IMR-90 (cell line): Measurements from ENCODE around the gene DIPK1A. TPM values are rescaled to one million over a fixed set of nuclear protein-coding genes. Genes with fewer than 3 reads are reported as not detected.

Experiments
- ATAC-seq: fragments of 200-7000 bp; cut with Tn5 transposase; 2 replicates; pipeline ENCODE4 v1.9.1; 2020; ENCODE audit warnings: low read depth, mild to moderate bottlenecking, moderate library complexity
- BruUV-seq: library from RNA; stranded (reverse); fragments of 400-500 nt; replicated peaks from 2 replicates; lab custom pipeline; 2021; lab: Mats Ljungman, UMichigan
- CTCF ChIA-PET: fragments of 300-600 bp; formaldehyde crosslinking; extraction: SDS; loops from one replicate; lab custom pipeline; 2021; ENCODE audit warnings: antibody characterized with exemption; lab: Yijun Ruan, JAX
- POLR2A ChIA-PET: fragments of 300-600 bp; sonication (Branson Sonifier 250); formaldehyde crosslinking; loops from one replicate; lab custom pipeline; 2022; ENCODE audit warnings: antibody characterized with exemption; ENCODE audit not compliant: unreplicated experiment; lab: Charles Lee
- DNase-seq: peaks from one replicate; pipeline ENCODE4 v3.0.0; 2013
- H2AFZ ChIP-seq: replicated peaks from 2 replicates; pipeline ENCODE3; 2013; ENCODE audit warnings: low read length, mild to moderate bottlenecking; ENCODE audit not compliant: poor library complexity
- H2AK5ac ChIP-seq: 2 replicates; pipeline ENCODE4 v1.6.1; 2013; ENCODE audit warnings: low read depth, low read length, inconsistent platforms
- H2AK9ac ChIP-seq: replicated peaks from 2 replicates; pipeline ENCODE3; 2013; ENCODE audit warnings: mild to moderate bottlenecking, low read depth, low read length, moderate library complexity; ENCODE audit not compliant: poor library complexity
- H2BK120ac ChIP-seq: 2 replicates; pipeline ENCODE4 v1.6.1; 2013; ENCODE audit warnings: low read depth, low read length, inconsistent platforms
- H2BK15ac ChIP-seq: 3 replicates; pipeline ENCODE4 v1.6.1; 2013; ENCODE audit warnings: low read depth, low read length, inconsistent platforms
- H2BK20ac ChIP-seq: 2 replicates; pipeline ENCODE4 v1.6.1; 2013; ENCODE audit warnings: low read depth, mild to moderate bottlenecking, inconsistent platforms, low read length, moderate library complexity
- H2BK5ac ChIP-seq: 2 replicates; pipeline ENCODE4 v1.6.1; 2013; ENCODE audit warnings: mild to moderate bottlenecking, low read depth, low read length, inconsistent platforms; ENCODE audit not compliant: poor library complexity, severe bottlenecking
- H3K14ac ChIP-seq: replicated peaks from 2 replicates; pipeline ENCODE4 v1.6.1; 2013; ENCODE audit warnings: low read depth, low read length, inconsistent platforms
- H3K18ac ChIP-seq: 2 replicates; pipeline ENCODE4 v1.6.1; 2013; ENCODE audit warnings: low read depth, low read length, control low read depth
- H3K23ac ChIP-seq: 2 replicates; pipeline ENCODE4 v1.6.1; 2013; ENCODE audit warnings: low read depth, low read length, inconsistent platforms
- H3K27ac ChIP-seq: 2 replicates; pipeline ENCODE4 v1.5.1; 2013; ENCODE audit warnings: mild to moderate bottlenecking, control low read depth, low read length; ENCODE audit not compliant: insufficient read depth
- H3K27me3 ChIP-seq: 2 replicates; pipeline ENCODE4 v1.6.1; 2013; ENCODE audit warnings: low read length; ENCODE audit not compliant: control insufficient read depth, insufficient read depth
- H3K36me3 ChIP-seq: 2 replicates; pipeline ENCODE4 v1.6.1; 2013; ENCODE audit warnings: low read length, mixed read lengths; ENCODE audit not compliant: control insufficient read depth, insufficient read depth
- H3K4ac ChIP-seq: 2 replicates; pipeline ENCODE4 v1.6.1; 2013; ENCODE audit warnings: low read depth, low read length, inconsistent platforms
- H3K4me1 ChIP-seq: 2 replicates; pipeline ENCODE4 v1.6.1; 2013; ENCODE audit warnings: low read length, mixed read lengths; ENCODE audit not compliant: control insufficient read depth, insufficient read depth
- H3K4me2 ChIP-seq: 2 replicates; pipeline ENCODE4 v1.6.1; 2013; ENCODE audit warnings: low read depth, mild to moderate bottlenecking, control low read depth, low read length, moderate library complexity
- H3K4me3 ChIP-seq: 2 replicates; pipeline ENCODE4 v1.5.1; 2013; ENCODE audit warnings: low read depth, mild to moderate bottlenecking, control low read depth, low read length, moderate library complexity; ENCODE audit not compliant: insufficient read depth
- H3K56ac ChIP-seq: 2 replicates; pipeline ENCODE4 v1.6.1; 2013; ENCODE audit warnings: low read length, inconsistent platforms; ENCODE audit not compliant: insufficient read depth; ENCODE audit errors: extremely low read depth
- H3K79me1 ChIP-seq, 2 experiments: 2 replicates each; pipeline ENCODE4 v1.6.1; 2013; ENCODE audit warnings: low read length in 2 of 2, inconsistent platforms in 1 of 2, low read depth in 1 of 2
- H3K9ac ChIP-seq: 2 replicates; pipeline ENCODE4 v1.6.1; 2013; ENCODE audit warnings: low read depth, low read length, control low read depth
- H3K9me1 ChIP-seq: 2 replicates; pipeline ENCODE4 v1.6.1; 2013; ENCODE audit warnings: low read length, inconsistent platforms; ENCODE audit not compliant: insufficient read depth
- H3K9me3 ChIP-seq: 2 replicates; pipeline ENCODE4 v1.6.1; 2013; ENCODE audit warnings: low read length; ENCODE audit not compliant: control insufficient read depth, insufficient read depth
- H4K20me1 ChIP-seq: 2 replicates; pipeline ENCODE4 v1.6.1; 2013; ENCODE audit warnings: low read length, inconsistent platforms; ENCODE audit not compliant: insufficient read depth
- H4K5ac ChIP-seq: 2 replicates; pipeline ENCODE4 v1.6.1; 2013; ENCODE audit warnings: mild to moderate bottlenecking, low read depth, low read length, control low read depth
- H4K8ac ChIP-seq, 2 experiments: 2 replicates each; pipeline ENCODE4 v1.6.1; 2013; ENCODE audit warnings: low read depth in 2 of 2, low read length in 2 of 2, control low read depth in 1 of 2, inconsistent platforms in 1 of 2
- H4K91ac ChIP-seq: 2 replicates; pipeline ENCODE4 v1.6.1; 2013; ENCODE audit warnings: low read depth, low read length, inconsistent platforms; ENCODE audit not compliant: insufficient read depth
- BHLHE40 ChIP-seq: fragments of 150-350 bp; IDR thresholded peaks from 2 replicates; pipeline ENCODE4 v1.6.1; 2016; ENCODE audit warnings: mild to moderate bottlenecking, low read depth, low read length
- ELK1 ChIP-seq: fragments of 150-350 bp; IDR thresholded peaks from 2 replicates; pipeline ENCODE4 v1.6.1; 2016; ENCODE audit warnings: low read depth, mild to moderate bottlenecking, low read length, moderate library complexity, borderline replicate concordance
- MAFK ChIP-seq: IDR thresholded peaks from 2 replicates; pipeline ENCODE4 v1.6.1; 2012; ENCODE audit warnings: low read depth, low read length, improper control_type of control experiment
- NFE2L2 ChIP-seq: fragments of 150-350 bp; IDR thresholded peaks from 2 replicates; pipeline ENCODE4 v1.6.1; 2016; ENCODE audit warnings: low read depth, mild to moderate bottlenecking, low read length
- POLR2A ChIP-seq: IDR thresholded peaks from 2 replicates; pipeline ENCODE4 v1.6.1; 2012; ENCODE audit warnings: mild to moderate bottlenecking, low read depth, low read length
- SMC3 ChIP-seq: fragments of 150-350 bp; IDR thresholded peaks from 2 replicates; pipeline ENCODE4 v1.6.1; 2016; ENCODE audit warnings: low read depth, mild to moderate bottlenecking, antibody characterized with exemption, low read length, moderate library complexity
- USF2 ChIP-seq: fragments of 150-350 bp; IDR thresholded peaks from 2 replicates; pipeline ENCODE4 v1.6.1; 2017; ENCODE audit warnings: mild to moderate bottlenecking, antibody characterized with exemption, low read length, low read depth
- WGBS, 2 experiments: methylation state at CpG; one replicate each; pipeline versions ENCODE4 v1.1.5 to v1.1.7; 2013; ENCODE audit warnings: missing lambda C conversion rate in 2 of 2; ENCODE audit not compliant: insufficient read length in 1 of 2; ENCODE audit errors: extremely low coverage in 2 of 2; 5-methylcytosine and 5-hydroxymethylcytosine counted together
- dilution Hi-C: fragments of 300-500 bp; cut with HindIII; formaldehyde crosslinking; loops from one replicate; pipeline ENCODE4 v1.14.3; 2018; ENCODE audit warnings: low sequenced_read_pairs; ENCODE audit not compliant: unreplicated experiment
- in situ Hi-C: fragments of 300-500 bp; cut with MboI; formaldehyde crosslinking; loops from 3 replicates; pipeline ENCODE4 v1.14.3; 2019; ENCODE audit warnings: low sequenced_read_pairs, inconsistent platforms, mixed read lengths
- intact Hi-C: fragments of 100-400 bp; cut with micrococcal nuclease; formaldehyde crosslinking; loops from 2 replicates; pipeline ENCODE4 v1.10.0; 2022
- polyA plus RNA-seq, 3 experiments: library from polyadenylated mRNA; depleted of rRNA; stranded (reverse); fragments of >200 nt; gene quantifications; 2 replicates each; pipeline ENCODE4 v1.2.3, GENCODE V29; 2012; ENCODE audit warnings: low replicate concordance in 1 of 3
- total RNA-seq: library from RNA; depleted of rRNA; stranded (reverse); fragments of >200 nt; gene quantifications from 2 replicates; pipeline ENCODE4 v1.2.3, GENCODE V29; 2012

DIPK1A gene
- total and polyA plus RNA-seq, 2 of the 4 experiments (the other 2 are of a cell fraction): 4.7 to 5.7 TPM

- Histone ChIP-seq H2BK120ac (no peak overlapping the region), H3K27ac (no peak overlapping the region), H3K36me3 (no peaks in the 10 kb centered on the region), H4K91ac (no peak overlapping the region), H3K56ac (no peak overlapping the region), H2BK5ac (no peak overlapping the region), H3K79me1 (no peaks in the 10 kb centered on the region), H3K4ac (no peak overlapping the region), H2BK20ac (no peak overlapping the region), H3K9ac (no peak overlapping the region), H3K18ac (no peak overlapping the region), H3K23ac (no peak overlapping the region), H3K4me1 (peaks cover 5% of the 10 kb centered on the region; the same call in 1 of the 2 replicates), H3K4me2 (no peak overlapping the region), H3K9me3 (no peaks in the 10 kb centered on the region), H4K20me1 (no peaks in the 10 kb centered on the region), H4K8ac (no peak overlapping the region), H2AK9ac (no peak overlapping the region), H4K5ac (no peak overlapping the region), H2BK15ac (no peak overlapping the region), H3K4me3 (no peak overlapping the region), H2AFZ (no peak overlapping the region), H3K9me1 (no peaks in the 10 kb centered on the region), H3K14ac (no peak overlapping the region), H3K27me3 (no peaks in the 10 kb centered on the region), H2AK5ac (no peak overlapping the region)
- intact Hi-C loops (no loop called here), dilution Hi-C loops (no loop called here), in situ Hi-C loops (no loop called here)
- CTCF ChIA-PET: no interaction called here
- ATAC-seq (no peak), DNase-seq (peak; percentile 56)
- WGBS, 2 experiments: no CpG with 5 or more reads among the region's 3 CpGs
- TF ChIP-seq NFE2L2 (no peak), ELK1 (no peak), SMC3 (no peak), USF2 (no peak), BHLHE40 (no peak), POLR2A (no peak), MAFK (0 out of 2 replicates have a peak, but pooled peaks have one; percentile 28)
- BruUV-seq: no TSS peak
- POLR2A ChIA-PET: no interaction called here
These were observed 140.7 kb downstream of the DIPK1A start for GRCh38 chr1:92820551-92820950.
